Activated CD8-positive, alpha-beta memory T cell treated with anti-CD3 and anti-CD28 coated beads for 1 hour (primary cell): Measurements from ENCODE around the gene SLC7A1.

ENCODE experiments used
- DNase-seq, 2 donors: peaks; one replicate each; pipeline ENCODE4 v3.0.0-alpha.2; 2020; ENCODE audit warnings: low read depth in 1 of 2; ENCODE audit errors: extremely low read depth in 1 of 2

Gene SLC7A1

DNA sequence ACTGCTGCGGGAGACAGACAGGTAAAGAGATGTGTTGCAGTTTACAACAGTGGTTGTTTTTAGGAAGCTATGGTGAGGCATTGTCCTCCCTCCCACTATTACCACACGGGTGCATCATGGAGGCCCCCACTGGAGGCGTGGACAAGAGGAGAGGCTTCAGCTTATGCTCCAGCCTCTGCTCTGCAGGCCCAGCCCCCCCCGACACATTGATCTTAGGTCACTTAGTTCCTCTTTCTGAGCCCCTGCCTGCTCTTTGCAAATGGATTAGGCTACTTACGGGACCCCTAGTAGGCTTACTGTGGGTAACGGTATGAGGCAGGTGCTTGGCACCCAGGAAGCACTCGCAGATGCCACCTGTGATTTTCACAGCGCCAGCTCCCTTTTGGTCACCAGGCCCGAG lies 123.9 kb downstream of the SLC7A1 start:
- no peak for DNase-seq

DNA sequence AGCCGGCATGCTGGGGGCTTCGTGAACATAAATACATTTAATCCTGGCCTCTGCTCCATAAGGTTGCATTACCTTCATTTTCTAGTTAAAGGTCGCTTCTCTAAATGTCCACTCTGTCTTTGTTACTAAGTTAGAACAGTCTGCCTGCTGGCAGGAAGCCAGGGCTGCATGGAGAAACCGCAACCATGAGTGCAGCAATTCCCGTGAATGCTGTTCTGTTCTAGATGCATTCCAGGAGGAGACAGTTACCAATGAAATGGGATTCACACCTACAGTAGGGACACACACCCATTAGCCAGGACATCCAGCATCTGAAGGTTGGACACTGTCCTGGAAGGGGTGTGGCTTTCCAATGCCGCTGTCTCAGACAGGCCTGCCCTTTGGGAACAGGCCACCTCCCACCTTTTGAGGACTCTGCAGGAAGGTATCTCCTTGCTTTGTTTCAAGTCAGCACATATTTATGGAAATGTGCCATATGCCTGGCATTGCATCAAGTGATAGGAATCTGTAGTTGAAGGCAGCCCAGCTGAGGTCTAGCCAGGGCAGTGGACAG lies 129.7 kb downstream of the SLC7A1 start:
- no peak for DNase-seq

DNA sequence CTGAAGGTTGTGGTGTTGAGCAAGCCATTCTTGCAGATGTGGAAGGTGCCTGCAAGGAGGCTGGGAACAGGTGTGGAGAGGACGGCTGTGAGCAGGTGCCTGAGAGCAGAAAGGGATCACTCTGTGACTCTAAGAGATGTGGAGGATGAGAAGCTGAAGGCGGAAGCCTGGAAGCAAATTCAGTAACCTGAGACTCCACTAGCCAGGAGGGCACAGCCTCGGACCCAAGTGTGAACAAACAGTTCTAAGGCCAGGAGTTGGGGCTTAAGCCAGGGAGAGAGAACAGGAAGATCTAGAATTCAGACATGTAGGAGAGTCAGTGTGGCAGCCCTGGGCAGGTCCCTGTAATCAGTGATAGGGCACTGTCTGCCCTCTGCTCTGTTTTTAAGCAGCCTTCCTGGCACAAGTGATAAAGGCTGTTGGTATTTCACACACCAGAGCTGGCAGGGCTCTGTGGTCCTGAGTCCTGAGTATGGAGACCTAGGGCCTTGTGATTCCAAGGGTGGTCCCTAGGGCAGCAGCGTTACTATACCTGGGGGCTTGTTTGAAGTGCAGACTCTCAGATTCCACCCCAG lies 131.3 kb downstream of the SLC7A1 start:
- DNase-seq, result no peak

DNA sequence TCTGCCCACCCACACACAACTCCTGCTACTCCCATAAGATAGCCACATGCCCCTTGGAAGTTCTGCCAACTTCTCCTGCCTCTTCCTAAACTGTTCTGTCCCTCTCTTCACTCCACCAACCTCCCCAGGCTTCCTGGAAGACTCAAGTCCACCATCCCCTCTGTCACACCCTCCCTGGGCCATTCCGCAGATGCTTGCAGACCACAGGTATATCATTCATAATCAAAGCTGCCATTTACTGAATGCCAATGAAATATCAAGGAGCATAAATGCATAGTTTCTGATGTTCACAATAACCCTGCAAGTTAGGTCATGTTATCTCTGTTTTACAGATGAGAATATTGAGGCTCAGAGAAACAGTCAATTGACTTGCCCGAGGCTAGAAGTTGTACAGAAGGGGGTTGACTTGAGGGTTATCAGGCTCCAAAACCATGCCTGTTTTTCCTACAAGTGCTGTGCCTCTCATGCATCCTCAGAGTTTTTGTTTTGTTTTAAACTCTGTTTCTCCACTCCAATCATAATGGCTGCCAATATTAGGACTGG lies 135.6 kb downstream of the SLC7A1 start:
- DNase-seq, result no peak
